Activated T-cell treated with anti-CD3 and anti-CD28 coated beads, Interleukin-2, amount 50 U/mL, for 4 hours (primary cell): ENCODE data around the gene PSTPIP1. TPM values are rescaled to one million over a fixed set of nuclear protein-coding genes. Genes with fewer than 3 reads are reported as not detected.

ENCODE experiments used
- ATAC-seq, 2 donors: fragments of 200-7000 bp; cut with Tn5 transposase; one replicate each; pipeline ENCODE4 v1.10.0; 2021
- DNase-seq: peaks from one replicate; pipeline ENCODE4 v3.0.0-alpha.2; 2020
- H3K27me3 Mint-ChIP-seq: one replicate; pipeline ENCODE4 v1.8.0; 2021; ENCODE audit warnings: low read depth, mixed read lengths
- H3K36me3 Mint-ChIP-seq: one replicate; pipeline ENCODE4 v1.8.0; 2022; ENCODE audit warnings: mixed read lengths; ENCODE audit not compliant: insufficient read depth
- H3K4me1 Mint-ChIP-seq: one replicate; pipeline ENCODE4 v1.8.0; 2021; ENCODE audit warnings: low read depth, mixed read lengths
- H3K4me3 Mint-ChIP-seq: one replicate; pipeline ENCODE4 v1.8.0; 2021; ENCODE audit warnings: mild to moderate bottlenecking, moderate library complexity, mixed read lengths
- H3K9me3 Mint-ChIP-seq: one replicate; pipeline ENCODE4 v1.8.0; 2021; ENCODE audit warnings: mixed read lengths
- total RNA-seq, 3 donors: library from RNA; stranded (reverse); gene quantifications; one replicate each; pipeline ENCODE4 v1.2.1, GENCODE V29; 2021

Gene PSTPIP1
- total RNA-seq, 3 donors from 2014 or later, result 85.4 to 130 (median 92.1) TPM

DNA sequence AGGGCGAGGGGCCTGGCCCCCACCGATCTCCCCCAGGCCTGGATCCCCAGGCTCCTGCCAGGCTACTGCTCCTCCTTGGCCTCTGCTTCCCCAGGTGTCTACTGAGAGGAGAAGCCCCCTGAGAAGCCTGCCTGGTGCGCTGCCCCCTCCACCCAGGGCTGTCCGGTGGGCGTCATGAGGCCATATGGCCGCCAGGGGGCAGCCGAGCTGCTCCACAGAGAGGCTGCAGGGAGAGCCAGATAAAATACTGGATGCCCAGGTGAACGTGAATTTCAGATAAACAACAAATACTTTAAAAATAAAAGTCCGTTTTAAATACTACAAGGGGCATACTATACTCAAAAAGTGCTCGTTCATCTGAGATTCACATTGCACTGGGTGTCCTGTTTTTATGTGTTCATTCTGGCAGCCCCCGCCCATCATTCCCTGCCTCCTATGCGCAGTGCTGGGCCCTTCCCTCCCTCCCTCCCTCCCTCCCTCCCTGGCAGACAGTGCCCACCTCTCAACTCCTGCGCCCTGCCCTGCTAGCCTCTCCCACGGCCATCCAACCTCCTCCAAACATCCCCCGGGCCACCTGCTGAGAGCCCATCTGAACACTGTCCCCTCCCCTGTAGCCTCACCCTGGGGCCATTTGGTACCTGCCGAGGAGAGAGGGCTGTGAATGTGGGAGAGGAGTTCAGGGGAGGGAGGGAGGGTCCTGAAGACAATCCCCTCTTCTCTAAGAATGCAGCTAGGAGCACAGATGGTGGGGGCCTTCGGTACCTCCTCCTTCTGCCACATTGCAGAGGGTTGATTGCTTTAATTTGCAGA, 29.6 kb downstream of the PSTPIP1 start:
- Mint-ChIP-seq H3K4me1 (peaks cover 47% of the 10 kb centered on the region), H3K9me3 (no peaks in the 10 kb centered on the region), H3K4me3 (no peak overlapping the region), H3K36me3 (peaks cover 18% of the 10 kb centered on the region), H3K27me3 (no peaks in the 10 kb centered on the region)
- ATAC-seq, result peak in 1 of 2 donors; percentile 50
- peak; percentile 71 for DNase-seq

DNA sequence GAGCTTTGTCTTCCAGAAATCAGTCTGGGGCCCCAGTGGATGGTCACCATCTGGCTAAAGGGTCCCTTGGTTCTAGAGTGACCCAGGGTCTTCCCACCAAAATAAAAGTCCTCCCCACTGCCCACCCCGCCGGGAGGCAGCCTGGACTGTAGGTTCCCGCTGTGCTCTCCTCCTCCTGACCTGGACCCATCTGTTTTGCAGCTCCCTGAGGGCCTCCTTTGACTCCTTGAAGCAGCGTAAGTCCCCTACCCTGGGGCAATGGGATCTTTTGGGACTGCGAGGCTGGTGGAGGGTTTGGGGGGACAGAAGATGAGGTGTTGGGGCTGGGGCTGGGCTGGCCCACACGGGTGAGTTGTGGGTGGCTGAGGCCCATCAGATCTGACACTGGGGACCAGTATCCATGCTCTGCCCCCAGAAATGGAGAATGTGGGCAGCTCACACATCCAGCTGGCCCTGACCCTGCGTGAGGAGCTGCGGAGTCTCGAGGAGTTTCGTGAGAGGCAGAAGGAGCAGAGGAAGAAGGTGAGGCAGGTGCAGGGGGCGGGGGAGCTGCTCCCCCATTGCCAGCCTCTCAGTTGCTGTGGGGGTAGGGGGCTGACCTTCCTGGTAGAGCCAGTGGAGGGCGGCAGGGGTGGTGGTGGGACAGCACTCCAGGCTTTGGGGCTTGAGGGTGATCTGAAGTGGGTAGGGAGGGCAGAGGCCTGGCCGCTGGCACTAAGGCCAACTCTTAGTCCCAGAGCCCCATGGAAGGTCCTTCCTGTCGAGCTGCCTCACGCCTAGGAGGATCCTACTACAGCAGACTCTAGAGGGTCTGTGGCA, 30.4 kb downstream of the PSTPIP1 start:
- Mint-ChIP-seq H3K4me1 (peaks cover 39% of the 10 kb centered on the region), H3K27me3 (no peaks in the 10 kb centered on the region), H3K9me3 (no peaks in the 10 kb centered on the region), H3K4me3 (no peak overlapping the region), H3K36me3 (peaks cover 11% of the 10 kb centered on the region)
- DNase-seq, result peak; percentile 3
- no peak for ATAC-seq

DNA sequence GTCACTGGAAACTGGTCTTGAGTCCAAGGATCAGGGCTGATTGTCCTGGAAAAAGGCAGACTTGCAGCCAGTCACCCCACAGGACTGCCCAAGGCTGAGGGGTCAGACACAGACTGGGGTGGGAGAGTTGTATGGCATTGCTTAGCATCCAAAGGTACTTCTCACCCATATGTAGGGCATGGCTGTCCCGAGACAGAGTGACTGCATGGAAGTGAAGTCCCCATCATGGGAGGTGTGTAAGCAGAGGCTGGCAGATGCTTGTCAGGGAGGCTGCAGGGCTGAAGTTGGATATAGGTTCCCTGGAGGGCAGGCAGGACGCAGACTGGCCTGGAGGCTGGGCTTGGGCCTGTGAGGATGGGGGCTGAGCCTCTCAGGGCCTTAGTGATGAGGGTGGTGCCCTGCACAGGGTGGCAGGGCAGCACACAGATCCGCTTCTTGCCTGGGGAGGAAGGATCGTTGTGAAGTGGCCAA, 31.1 kb downstream of the PSTPIP1 start:
- peaks cover 9% of the 10 kb centered on the region for H3K36me3 Mint-ChIP-seq
- ATAC-seq (no peak), DNase-seq (peak; percentile 1)
- no peaks in the 10 kb centered on the region for H3K27me3 Mint-ChIP-seq
- peaks cover 33% of the 10 kb centered on the region for H3K4me1 Mint-ChIP-seq
- H3K9me3 Mint-ChIP-seq, result no peaks in the 10 kb centered on the region
- no peak overlapping the region for H3K4me3 Mint-ChIP-seq

DNA sequence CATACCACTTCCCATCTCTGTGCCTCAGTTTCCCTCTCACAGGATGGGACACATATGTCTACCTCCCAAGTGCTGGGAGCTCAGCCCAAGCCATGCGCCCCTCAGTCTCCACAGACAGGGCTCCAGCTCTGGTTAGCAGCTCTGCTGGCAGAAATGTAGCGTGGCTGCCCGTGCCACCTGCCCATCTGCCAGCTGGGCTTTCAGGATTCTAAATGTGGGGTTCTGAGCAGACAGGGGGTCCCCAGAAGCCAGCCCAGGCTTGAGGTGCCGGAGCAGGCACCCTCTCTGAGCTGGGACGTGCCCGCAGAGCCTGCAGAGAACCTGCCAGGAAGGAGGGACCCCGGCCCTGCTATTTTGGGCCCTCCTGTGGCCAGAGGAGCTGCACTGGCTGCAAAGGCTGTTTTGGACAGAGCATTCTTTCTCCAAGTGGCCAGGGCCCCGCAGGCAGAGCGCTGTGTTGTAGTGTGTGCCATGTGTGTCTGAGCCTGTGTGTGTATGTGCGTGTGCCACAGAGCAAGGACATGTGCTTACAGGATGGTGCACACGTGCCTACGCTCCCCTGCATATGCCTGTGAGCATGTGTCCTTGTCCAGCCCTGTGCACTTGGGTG, 31.7 kb downstream of the PSTPIP1 start:
- ATAC-seq, result no peak
- Mint-ChIP-seq H3K4me3 (no peak overlapping the region), H3K4me1 (peaks cover 27% of the 10 kb centered on the region), H3K9me3 (no peaks in the 10 kb centered on the region), H3K36me3 (peaks cover 9% of the 10 kb centered on the region), H3K27me3 (no peaks in the 10 kb centered on the region)
- DNase-seq, result peak; percentile 2

DNA sequence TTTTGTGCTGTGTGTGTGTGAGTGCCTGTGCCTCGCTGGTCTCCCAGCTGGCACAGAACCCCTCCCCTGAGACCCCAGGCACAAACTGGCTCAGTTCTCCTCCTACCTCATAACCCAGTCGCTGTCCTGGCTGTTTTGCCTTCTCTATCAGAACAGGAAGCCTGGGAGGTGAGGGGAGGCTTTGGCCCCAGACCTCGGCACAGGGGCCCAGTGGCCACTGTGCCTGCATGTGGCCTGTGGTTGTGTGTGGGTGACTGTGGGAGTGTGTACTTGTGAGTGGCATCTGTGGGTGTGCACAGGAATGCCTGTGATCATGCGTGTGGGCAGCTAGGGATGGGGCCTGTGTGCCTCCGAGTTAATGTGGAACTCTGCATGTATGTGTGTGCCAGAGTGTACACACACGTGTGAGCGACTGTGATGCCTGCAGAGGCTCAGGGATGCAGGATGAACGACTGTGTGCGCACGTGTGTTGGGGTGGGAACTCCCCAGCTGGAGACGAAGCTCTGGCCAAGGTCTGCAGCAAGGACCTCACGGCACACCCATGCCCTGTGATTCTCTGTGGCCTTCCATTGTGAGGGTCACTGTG, 32.3 kb downstream of the PSTPIP1 start:
- Mint-ChIP-seq H3K4me1 (peaks cover 21% of the 10 kb centered on the region), H3K4me3 (no peak overlapping the region), H3K36me3 (peaks cover 7% of the 10 kb centered on the region), H3K9me3 (no peaks in the 10 kb centered on the region), H3K27me3 (no peaks in the 10 kb centered on the region)
- ATAC-seq (no peak), DNase-seq (peak; percentile 0)

DNA sequence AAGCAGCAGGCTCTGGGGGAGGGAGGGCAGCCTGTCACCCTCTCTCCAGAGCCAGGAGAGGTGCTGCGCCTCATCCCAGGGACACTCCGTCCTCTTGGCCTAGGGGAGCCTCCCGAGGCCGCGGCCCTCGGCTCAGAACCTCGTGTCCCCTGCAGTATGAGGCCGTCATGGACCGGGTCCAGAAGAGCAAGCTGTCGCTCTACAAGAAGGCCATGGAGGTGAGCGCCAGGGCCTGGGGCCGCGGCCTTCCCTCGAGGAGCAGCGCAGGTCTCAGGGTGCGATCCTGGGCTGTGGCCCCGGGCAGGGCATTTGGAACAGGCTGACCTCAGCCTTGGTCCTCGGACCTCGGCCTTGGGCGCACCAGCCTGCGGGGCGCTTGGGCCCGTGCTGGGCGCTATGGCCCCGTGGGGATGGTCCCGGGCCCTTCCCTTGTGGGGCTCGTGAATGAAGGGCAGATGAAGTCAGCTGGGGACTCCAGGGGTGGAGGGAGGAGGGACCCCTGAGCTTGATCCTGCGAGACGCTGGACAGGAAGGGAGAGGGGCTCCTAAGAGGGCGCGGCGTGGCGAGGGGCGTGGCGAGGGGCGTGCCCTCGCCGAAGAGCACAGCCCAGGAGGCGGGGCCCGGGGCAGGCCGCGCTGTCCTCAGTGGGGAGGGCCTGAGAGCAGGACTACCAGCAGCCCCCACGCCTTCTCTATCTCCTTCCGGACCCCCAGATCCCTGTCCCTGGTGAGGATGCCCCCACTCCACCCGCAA, 32.9 kb downstream of the PSTPIP1 start:
- no peak overlapping the region for H3K4me3 Mint-ChIP-seq
- H3K27me3 Mint-ChIP-seq, result no peaks in the 10 kb centered on the region
- no peaks in the 10 kb centered on the region for H3K9me3 Mint-ChIP-seq
- ATAC-seq (no peak), DNase-seq (no peak)
- peaks cover 5% of the 10 kb centered on the region for H3K36me3 Mint-ChIP-seq
- H3K4me1 Mint-ChIP-seq, result peaks cover 14% of the 10 kb centered on the region

DNA sequence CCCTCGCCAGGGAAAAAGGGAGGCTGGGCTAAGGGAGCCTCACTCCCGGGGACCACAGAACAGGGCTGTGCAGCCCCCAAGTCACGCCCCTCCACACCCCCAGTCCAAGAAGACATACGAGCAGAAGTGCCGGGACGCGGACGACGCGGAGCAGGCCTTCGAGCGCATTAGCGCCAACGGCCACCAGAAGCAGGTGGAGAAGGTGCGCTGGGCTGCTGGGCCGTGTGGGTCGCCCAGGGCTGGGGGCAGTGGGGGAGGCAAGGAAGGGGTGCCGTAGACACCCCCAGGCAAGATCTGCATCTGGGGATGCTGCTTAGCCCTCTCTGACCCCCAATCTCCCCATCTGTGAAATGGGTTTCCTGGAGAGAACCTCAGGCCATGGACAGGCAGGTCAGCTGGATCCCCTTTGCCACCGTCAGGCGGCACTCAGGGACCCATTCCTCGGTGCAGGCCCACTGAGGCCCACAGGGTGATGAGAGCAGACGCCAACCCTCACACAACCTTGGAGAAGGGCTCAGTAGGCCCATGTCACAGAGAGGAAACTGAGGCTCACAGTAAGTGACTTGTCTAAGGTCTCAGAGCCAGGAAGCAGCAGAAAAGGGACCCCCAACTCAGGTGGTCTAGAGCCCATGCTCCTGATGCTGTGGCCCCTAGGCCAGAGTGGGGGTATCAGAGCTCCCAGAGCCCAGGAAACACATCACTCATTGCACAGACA, 33.7 kb downstream of the PSTPIP1 start:
- H3K4me1 Mint-ChIP-seq, result peaks cover 7% of the 10 kb centered on the region

DNA sequence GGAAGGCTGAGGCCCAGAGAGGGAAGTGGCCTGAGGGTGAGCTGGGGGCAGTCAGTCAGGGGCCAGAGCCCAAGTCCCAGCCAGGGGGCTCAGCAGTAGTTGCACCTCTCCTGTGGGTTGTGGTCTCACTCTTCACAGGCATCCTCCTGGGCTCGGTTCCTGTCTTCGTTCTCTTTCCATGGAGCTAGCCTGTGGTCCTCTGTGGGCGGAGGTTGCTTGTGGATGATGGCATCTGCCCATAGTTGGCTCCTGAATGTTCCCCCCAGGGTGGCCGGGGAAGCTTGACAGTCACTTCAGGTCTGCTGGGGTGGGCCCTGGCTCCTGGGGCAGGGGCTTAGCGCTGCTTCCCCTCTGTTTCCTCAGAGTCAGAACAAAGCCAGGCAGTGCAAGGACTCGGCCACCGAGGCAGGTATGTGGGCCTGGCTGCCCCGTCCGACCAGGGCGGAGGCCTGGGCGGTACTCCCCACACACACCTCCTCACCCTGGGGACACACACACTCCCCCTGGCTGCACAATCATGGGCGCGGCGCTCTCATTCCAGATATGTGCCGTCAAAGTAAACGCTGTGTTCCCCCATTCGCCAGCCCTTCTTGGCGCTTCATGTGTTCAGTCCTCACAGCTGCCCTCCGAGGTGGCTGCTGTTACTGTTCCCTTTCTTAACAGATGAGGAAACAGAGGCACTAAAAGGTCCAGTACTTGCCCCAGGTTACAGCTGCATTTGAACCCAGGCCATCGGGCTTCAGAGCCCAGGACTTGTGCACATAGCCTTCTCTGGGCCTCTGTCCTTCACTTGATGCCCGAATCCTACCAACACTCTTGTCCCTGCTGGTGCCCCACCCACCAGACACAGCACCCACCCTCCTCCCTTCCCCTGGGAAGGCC, 34.5 kb downstream of the PSTPIP1 start:
- DNase-seq, result no peak
- Mint-ChIP-seq H3K27me3 (no peaks in the 10 kb centered on the region), H3K4me1 (peaks cover 1% of the 10 kb centered on the region), H3K4me3 (no peak overlapping the region), H3K36me3 (peaks cover 6% of the 10 kb centered on the region), H3K9me3 (no peaks in the 10 kb centered on the region)
- no peak for ATAC-seq

More for the DNA sequence above, 33.7 kb downstream of the PSTPIP1 start:
- ATAC-seq, result no peak
- Mint-ChIP-seq H3K4me3 (no peak overlapping the region), H3K36me3 (peaks cover 5% of the 10 kb centered on the region), H3K27me3 (no peaks in the 10 kb centered on the region), H3K9me3 (no peaks in the 10 kb centered on the region)
- DNase-seq, result no peak

DNA sequence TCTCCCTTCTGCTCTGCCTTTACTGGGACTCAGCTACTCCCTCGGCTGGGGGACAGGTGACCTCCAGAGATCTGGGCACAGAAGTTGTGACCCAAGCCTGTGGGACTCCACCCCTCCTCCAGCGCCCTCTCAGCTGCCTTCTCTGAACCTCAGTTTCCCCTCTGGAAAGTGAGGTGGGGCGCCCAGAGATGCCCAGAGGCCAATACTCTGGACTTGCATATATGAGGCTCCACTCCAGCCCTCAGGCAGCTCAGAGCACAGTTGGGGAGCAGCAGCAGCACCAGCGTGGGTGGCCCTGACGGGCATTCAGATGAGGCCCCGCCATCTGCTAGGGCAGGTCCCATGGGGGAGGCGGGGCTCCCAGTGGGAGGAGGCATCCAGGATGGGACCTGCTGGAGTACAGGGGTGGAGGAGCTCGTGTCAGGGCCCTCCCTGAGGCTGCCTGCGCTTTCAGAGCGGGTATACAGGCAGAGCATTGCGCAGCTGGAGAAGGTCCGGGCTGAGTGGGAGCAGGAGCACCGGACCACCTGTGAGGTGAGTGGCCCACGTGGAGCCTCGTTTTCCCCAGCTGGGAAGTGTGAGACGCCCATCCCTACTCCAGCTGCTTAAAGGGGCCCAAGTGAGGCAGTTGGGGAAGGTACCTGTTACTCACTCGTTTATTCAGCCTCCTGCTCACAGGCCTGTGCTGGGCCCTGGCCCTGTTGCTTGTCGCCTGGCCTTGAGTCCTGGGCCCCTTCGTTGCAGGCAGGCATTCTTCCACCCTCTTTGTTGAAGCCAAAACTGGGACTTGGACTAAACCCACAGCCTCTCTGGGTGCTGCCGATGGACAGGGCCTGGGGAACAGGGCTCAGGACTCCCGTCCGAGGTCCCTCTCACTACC, 35.4 kb downstream of the PSTPIP1 start:
- ATAC-seq, result no peak

DNA sequence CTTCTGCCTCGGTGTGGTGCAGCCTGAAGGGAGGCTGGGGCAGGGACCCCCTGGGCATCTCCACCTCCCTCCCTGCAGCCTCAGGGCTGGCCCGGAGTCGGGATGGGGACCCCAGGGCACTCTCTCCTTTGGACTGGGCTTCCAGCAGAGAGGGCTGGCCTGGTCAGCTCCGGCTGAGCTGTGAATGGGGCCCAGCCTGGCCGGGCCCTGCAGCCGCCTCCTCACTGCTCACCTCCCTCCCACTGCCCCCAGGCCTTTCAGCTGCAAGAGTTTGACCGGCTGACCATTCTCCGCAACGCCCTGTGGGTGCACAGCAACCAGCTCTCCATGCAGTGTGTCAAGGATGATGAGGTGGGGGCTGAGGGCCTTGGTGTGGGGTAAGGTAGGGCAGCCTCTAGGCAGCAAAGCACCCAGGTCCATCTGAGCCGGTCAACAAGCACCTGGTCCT, 36.0 kb downstream of the PSTPIP1 start:
- DNase-seq (no peak), ATAC-seq (no peak)
- Mint-ChIP-seq H3K36me3 (peaks cover 7% of the 10 kb centered on the region), H3K4me1 (peaks cover 1% of the 10 kb centered on the region), H3K27me3 (no peaks in the 10 kb centered on the region), H3K4me3 (no peak overlapping the region), H3K9me3 (no peaks in the 10 kb centered on the region)

More for the DNA sequence above, 35.4 kb downstream of the PSTPIP1 start:
- H3K36me3 Mint-ChIP-seq, result peaks cover 6% of the 10 kb centered on the region
- H3K9me3 Mint-ChIP-seq, result no peaks in the 10 kb centered on the region
- no peak for DNase-seq
- peaks cover 1% of the 10 kb centered on the region for H3K4me1 Mint-ChIP-seq
- H3K27me3 Mint-ChIP-seq, result no peaks in the 10 kb centered on the region
- no peak overlapping the region for H3K4me3 Mint-ChIP-seq

DNA sequence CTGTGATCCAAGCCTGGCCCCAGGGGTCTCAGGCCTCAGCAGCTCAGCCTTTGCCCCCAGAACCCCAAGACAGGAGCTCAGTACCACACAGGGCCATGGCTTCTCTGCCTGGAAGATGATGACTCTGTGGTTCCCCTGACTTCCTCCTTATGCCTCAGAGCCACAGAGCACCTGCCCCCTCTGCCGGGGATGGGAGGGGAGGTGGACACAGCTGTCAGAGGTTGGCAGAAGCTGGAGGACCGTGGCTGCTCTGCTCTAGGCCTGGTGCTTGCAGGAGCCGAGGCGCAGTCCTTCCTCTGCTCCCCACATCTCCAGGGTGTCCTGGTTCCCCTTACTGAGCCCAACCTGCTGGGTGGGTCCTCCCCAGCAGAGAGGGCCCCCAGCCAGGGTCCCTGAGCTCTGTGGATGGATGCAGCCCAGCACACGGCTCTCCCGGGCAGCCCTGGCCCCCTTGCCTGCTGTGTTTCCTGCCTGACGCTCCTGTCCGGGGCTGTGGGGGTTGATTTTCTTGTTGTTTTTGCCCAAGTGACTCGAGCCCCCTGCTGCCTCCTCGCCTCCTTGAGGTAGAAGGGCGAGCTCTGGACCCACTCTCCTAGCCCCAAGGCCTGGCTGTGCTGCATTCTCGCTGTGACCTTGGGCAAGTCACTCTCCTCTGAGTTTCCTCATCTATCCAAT, 36.6 kb downstream of the PSTPIP1 start:
- H3K9me3 Mint-ChIP-seq, result no peaks in the 10 kb centered on the region
- H3K36me3 Mint-ChIP-seq, result peaks cover 13% of the 10 kb centered on the region
- DNase-seq (no peak), ATAC-seq (peak; percentile 20 to 30)
- H3K27me3 Mint-ChIP-seq, result no peaks in the 10 kb centered on the region
- H3K4me1 Mint-ChIP-seq, result peaks cover 1% of the 10 kb centered on the region
- H3K4me3 Mint-ChIP-seq, result no peak overlapping the region
